Astrocyte (in vitro differentiated cells and primary cell): ENCODE results near the gene AAGAB.

Experiments used
- CTCF ChIP-seq: IDR thresholded peaks from 2 replicates; pipeline ENCODE4 v1.5.1; 2011; ENCODE audit warnings: low read depth, mild to moderate bottlenecking, inconsistent platforms, low read length, moderate library complexity; ENCODE audit not compliant: insufficient read depth
- EZH2 ChIP-seq: IDR thresholded peaks from 2 replicates; pipeline ENCODE4 v1.6.1; 2012; ENCODE audit warnings: mild to moderate bottlenecking, low read length, inconsistent platforms; ENCODE audit not compliant: insufficient read depth

GRCh38 chr15:67193223-67193990, 61.1 kb downstream of the AAGAB start:
- TF ChIP-seq CTCF, result no peak
- no peak for TF ChIP-seq EZH2
